Brain microvascular endothelial cell (primary cell): ENCODE data around the gene PHF13.
A peak's percentile ranks its signal among the peaks of the same experiment; 100 is the strongest.
"Not testable (repeated sequence)": the region's sequence is repeated elsewhere in the genome, so short reads cannot be mapped to it uniquely, and the experiment has no call there.

Experiments
- DNase-seq: peaks from one replicate; pipeline ENCODE4 v3.0.0-alpha.2; 2020
- H3K27ac ChIP-seq: fragments of 250-450 bp; sonication (Bioruptor Pico); 2 replicates; pipeline ENCODE4 v1.5.1; 2020; ENCODE audit warnings: mild to moderate bottlenecking, moderate library complexity
- H3K27me3 ChIP-seq: fragments of 250-450 bp; sonication (Bioruptor Pico); replicated peaks from 2 replicates; pipeline ENCODE4 v1.5.1; 2020; ENCODE audit warnings: mild to moderate bottlenecking
- H3K36me3 ChIP-seq: fragments of 250-450 bp; sonication (Bioruptor Pico); replicated peaks from 2 replicates; pipeline ENCODE4 v1.5.1; 2020; ENCODE audit warnings: mild to moderate bottlenecking
- H3K4me3 ChIP-seq: 2 replicates; pipeline ENCODE4 v1.5.1; 2011; ENCODE audit warnings: low read depth, mild to moderate bottlenecking, control low read depth, low read length, moderate library complexity
- in situ Hi-C: cut with HindIII; loops from 2 replicates; pipeline ENCODE4 v1.10.0; 2017; ENCODE audit warnings: low sequenced_read_pairs, low pct_ligation_motif_present
- TF ChIP-seq, protein P1 (sequence below): IDR thresholded peaks from 2 replicates; pipeline ENCODE4 v1.5.1; 2011; ENCODE audit warnings: low read depth, mild to moderate bottlenecking, moderate library complexity, low read length, control low read depth, inconsistent platforms; ENCODE audit errors: missing control alignments

The PHF13 gene

DNA sequence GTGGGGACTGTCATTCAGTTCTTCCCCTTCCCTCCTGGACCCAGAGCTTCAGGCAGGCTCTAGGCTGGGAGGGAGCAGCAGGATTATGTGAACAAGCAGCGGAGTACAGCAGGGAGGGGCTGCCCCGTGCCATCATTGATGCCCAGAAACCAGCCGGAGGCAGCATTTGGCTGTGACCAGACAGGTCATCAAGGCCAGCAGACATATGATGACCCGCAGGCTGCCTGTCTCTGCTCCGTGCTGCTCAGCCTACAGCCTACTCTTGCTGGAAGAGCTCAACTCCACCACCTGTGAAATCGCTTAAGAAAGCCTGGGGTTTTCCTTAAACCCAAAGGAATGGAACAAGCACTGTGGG, 15.8 kb upstream of the PHF13 start:
- H3K27ac ChIP-seq: no peak overlapping the region
- TF ChIP-seq, protein P1, sequence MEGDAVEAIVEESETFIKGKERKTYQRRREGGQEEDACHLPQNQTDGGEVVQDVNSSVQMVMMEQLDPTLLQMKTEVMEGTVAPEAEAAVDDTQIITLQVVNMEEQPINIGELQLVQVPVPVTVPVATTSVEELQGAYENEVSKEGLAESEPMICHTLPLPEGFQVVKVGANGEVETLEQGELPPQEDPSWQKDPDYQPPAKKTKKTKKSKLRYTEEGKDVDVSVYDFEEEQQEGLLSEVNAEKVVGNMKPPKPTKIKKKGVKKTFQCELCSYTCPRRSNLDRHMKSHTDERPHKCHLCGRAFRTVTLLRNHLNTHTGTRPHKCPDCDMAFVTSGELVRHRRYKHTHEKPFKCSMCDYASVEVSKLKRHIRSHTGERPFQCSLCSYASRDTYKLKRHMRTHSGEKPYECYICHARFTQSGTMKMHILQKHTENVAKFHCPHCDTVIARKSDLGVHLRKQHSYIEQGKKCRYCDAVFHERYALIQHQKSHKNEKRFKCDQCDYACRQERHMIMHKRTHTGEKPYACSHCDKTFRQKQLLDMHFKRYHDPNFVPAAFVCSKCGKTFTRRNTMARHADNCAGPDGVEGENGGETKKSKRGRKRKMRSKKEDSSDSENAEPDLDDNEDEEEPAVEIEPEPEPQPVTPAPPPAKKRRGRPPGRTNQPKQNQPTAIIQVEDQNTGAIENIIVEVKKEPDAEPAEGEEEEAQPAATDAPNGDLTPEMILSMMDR: no peak
- no peaks in the 10 kb centered on the region for H3K27me3 ChIP-seq
- in situ Hi-C loops: no loop called here
- peaks cover 54% of the 10 kb centered on the region for H3K36me3 ChIP-seq
- no peak for DNase-seq
- H3K4me3 ChIP-seq: no peak overlapping the region

DNA sequence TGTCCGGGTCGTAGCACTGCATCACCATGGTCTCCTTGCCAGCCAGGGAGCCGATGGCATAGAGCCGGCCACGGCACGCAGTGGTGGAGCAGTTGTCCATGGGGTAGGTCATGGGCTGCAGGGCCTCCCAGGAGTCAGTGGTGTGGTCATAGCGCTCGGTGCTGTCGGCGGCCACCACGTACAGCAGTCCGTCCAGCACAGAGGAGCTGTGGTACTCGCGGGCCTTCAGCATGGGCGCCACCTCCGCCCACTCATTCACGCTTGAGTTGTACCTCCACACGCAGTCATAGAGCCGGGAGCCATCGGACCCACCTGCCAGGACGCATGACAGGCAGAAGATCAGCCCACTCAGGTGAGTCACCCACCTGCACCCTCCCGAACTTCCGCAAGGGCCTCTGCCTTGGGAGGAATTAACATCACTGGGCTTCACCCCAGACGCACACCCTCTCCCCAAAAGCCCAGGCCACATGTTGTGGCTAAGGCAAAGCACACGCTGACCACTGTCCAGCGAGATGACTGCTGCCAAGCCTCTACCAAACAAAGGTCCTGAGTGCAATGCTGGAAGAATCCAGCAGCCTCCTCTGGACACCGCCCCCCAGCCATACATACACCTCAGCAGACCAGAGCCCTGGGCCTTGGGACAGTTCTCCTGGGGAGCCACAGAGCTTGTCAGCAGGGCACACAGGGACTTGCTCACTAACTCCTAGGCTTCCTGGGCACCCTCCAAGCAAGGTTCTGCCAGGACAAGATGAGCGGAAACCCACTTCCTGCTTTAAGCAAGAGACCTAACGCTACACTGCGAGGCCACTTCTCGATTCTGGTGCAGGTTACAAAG, 14.2 kb upstream of the PHF13 start:
- peak overlapping the region; percentile 30 for H3K4me3 ChIP-seq
- in situ Hi-C loops: no loop called here
- H3K36me3 ChIP-seq: peaks cover 38% of the 10 kb centered on the region
- DNase-seq: no peak
- no peaks in the 10 kb centered on the region for H3K27me3 ChIP-seq
- TF ChIP-seq, protein P1: no peak
- no peak overlapping the region for H3K27ac ChIP-seq

DNA sequence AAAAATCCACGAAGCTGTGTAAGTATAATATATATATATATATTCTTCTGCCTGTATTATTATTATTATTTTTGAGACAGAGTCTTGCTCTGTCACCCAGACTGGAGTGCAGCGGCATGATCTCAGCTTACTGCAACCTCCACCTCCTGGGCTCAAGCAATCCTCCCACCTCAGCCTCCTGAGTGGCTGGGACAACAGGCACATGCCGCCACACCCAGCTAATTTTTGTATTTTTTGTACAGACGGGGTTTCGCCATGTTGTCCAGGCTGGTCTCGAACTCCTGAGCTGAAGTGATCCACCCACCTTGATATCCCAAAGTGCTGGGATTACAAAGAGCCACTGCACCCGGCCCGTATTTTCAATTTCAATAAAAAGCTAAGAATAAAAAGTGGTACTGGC, 13.5 kb upstream of the PHF13 start:
- H3K27ac ChIP-seq: peak overlapping the region; percentile 95
- DNase-seq, H3K27me3 ChIP-seq, in situ Hi-C loops: not testable (repeated sequence)
- H3K4me3 ChIP-seq: peak overlapping the region; percentile 78
- peaks cover 31% of the 10 kb centered on the region for H3K36me3 ChIP-seq

DNA sequence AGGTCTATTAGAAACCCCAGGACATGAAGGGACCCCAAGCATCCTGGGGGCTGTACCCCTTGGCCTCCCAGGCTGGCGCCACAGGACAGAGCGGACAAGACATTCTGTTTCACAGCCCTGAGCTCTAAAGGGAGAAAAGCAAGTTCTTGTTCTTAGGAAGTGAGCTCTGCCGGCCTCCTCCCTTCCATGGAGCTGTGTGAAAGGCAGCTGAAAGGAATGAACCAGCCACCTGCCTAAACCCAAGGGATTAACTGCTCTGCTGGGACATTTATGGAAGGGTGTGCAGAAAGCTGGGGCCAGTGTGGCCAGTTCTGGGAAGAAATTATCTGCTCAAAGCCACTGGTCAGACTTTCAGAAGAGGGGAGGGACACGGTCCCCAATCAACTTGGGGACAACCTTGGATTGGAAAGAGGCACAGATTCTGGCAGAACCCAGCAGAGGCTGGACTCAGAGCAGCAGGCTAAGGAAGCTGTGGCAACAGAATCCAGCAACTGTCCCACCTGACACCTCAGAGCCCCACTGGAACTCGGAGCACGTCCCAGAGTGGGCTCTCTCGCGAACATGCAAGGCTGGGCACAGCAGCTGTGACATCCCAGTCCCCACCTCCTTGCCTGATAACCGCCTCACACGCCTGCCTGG, 13.0 kb upstream of the PHF13 start:
- DNase-seq: no peak
- Histone ChIP-seq H3K27ac (peak overlapping the region; percentile 95), H3K36me3 (peaks cover 26% of the 10 kb centered on the region), H3K27me3 (no peaks in the 10 kb centered on the region), H3K4me3 (peak overlapping the region; percentile 78)
- in situ Hi-C loops: no loop called here
- TF ChIP-seq, protein P1: no peak

DNA sequence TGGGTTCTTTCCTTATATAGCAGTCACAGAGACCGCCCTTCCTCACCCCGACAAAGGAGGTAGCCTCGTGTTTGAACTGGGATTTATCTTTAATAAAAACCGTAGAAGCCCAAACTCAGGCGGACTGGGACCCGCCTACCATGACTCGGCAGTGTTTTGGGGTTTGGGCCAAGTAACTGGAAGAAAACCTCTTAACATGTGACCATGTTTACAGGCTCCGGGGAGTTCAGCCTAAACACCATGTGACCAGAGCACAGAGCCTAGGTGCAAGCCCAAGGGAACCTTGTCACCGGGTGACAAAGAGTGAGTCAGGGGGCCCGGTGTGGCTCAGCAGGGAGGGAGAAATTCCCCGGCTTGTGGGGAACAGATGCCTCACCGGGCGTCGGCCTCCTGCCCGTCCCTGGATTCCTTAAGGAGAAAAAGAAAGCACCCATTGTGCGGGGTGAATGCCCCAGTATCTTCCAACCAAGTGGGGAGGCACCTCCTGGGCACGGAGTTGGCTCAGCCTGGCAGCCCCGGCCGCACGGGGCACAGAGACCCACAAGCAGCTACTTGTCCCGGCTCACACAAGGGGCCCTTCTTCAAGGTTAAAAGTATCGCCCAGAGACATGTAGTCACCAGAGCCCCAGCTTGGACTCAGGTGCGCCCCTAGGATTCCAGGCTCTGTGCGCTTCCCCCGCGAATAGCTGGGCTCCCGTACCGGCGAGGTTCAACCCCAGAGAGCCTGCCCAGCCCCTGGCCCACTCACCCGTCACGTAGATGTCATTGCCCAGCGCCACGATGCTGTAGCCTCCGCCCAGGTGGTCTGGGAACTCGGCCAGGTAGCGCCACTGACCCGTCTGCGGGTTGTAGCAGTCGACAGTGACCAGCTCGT, 12.2 kb upstream of the PHF13 start:
- DNase-seq: peak; percentile 91
- Histone ChIP-seq H3K4me3 (peak overlapping the region; percentile 78), H3K27me3 (no peaks in the 10 kb centered on the region), H3K36me3 (peaks cover 19% of the 10 kb centered on the region), H3K27ac (peak overlapping the region; percentile 95)
- in situ Hi-C loops: no loop called here
- TF ChIP-seq, protein P1: peak; percentile 10
